ENCODE results near the gene BANK1. TPM values are rescaled to one million over a fixed set of nuclear protein-coding genes. Genes with fewer than 3 reads are reported as not detected.

The BANK1 gene
- total RNA-seq, 1 donor from 2014 or later: 1.7 TPM

- Mint-ChIP-seq H3K36me3 (no peaks in the 10 kb centered on the region), H3K27me3 (no peaks in the 10 kb centered on the region), H3K4me3 (no peak overlapping the region), H3K27ac (no peak overlapping the region), H3K9me3 (peaks cover 4% of the 10 kb centered on the region), H3K4me1 (ENCODE audit: unreplicated experiment) (no peaks in the 10 kb centered on the region)
- no peak for DNase-seq (ENCODE audit: extremely low spot score, unreplicated experiment)
- TF ChIP-seq, protein P1, sequence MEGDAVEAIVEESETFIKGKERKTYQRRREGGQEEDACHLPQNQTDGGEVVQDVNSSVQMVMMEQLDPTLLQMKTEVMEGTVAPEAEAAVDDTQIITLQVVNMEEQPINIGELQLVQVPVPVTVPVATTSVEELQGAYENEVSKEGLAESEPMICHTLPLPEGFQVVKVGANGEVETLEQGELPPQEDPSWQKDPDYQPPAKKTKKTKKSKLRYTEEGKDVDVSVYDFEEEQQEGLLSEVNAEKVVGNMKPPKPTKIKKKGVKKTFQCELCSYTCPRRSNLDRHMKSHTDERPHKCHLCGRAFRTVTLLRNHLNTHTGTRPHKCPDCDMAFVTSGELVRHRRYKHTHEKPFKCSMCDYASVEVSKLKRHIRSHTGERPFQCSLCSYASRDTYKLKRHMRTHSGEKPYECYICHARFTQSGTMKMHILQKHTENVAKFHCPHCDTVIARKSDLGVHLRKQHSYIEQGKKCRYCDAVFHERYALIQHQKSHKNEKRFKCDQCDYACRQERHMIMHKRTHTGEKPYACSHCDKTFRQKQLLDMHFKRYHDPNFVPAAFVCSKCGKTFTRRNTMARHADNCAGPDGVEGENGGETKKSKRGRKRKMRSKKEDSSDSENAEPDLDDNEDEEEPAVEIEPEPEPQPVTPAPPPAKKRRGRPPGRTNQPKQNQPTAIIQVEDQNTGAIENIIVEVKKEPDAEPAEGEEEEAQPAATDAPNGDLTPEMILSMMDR (conservative IDR thresholded peaks at IDR 0.05): no peak
Observed at GRCh38 chr4:101938836-101939235, 148.3 kb downstream of the BANK1 start.

DNA sequence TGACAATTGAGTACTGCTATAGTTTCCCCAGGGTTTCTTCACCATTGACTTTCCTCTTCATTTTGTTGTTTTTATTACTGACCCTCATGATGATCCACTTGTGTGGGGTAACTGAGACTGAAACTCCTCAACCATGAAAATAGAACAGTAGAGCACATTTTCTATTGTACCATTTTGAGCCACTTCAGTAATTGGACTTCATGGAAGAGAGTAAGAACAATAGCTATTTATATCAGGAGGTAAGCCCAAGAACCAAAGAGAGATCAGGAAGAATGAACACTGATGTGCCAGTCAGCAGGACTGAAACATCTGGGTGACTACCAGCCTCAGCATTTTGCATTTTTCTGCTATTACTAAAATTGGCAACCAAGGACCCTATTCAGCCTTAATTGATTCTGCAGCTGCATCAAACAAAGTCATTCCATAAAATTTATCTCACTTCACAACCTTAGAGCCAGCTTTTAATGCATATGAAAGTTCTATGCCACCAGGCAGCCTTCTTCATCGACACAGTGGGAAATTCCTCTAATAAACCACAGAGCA is 151.4 kb downstream of the BANK1 start:
- Mint-ChIP-seq H3K4me1 (ENCODE audit: unreplicated experiment) (peaks cover 5% of the 10 kb centered on the region), H3K4me3 (no peak overlapping the region), H3K27me3 (no peaks in the 10 kb centered on the region), H3K9me3 (no peaks in the 10 kb centered on the region), H3K36me3 (no peaks in the 10 kb centered on the region), H3K27ac (no peak overlapping the region)
- no peak for DNase-seq (ENCODE audit: extremely low spot score, unreplicated experiment)
- TF ChIP-seq, protein P1 (conservative IDR thresholded peaks at IDR 0.05): no peak

- no peaks in the 10 kb centered on the region for H3K36me3 Mint-ChIP-seq
- H3K4me1 Mint-ChIP-seq (ENCODE audit: unreplicated experiment): peaks cover 5% of the 10 kb centered on the region
- no peaks in the 10 kb centered on the region for H3K9me3 Mint-ChIP-seq
- DNase-seq (ENCODE audit: extremely low spot score, unreplicated experiment): no peak
- TF ChIP-seq, protein P1 (conservative IDR thresholded peaks at IDR 0.05): no peak
- no peaks in the 10 kb centered on the region for H3K27me3 Mint-ChIP-seq
- no peak overlapping the region for H3K4me3 Mint-ChIP-seq
- no peak overlapping the region for H3K27ac Mint-ChIP-seq
Observed at GRCh38 chr4:101942891-101943290, 152.4 kb downstream of the BANK1 start.

GRCh38 chr4:101944649-101945048 is 154.1 kb downstream of the BANK1 start:
- Mint-ChIP-seq H3K9me3 (no peaks in the 10 kb centered on the region), H3K27ac (no peak overlapping the region), H3K36me3 (no peaks in the 10 kb centered on the region), H3K4me3 (no peak overlapping the region), H3K27me3 (no peaks in the 10 kb centered on the region), H3K4me1 (ENCODE audit: unreplicated experiment) (peaks cover 5% of the 10 kb centered on the region)
- TF ChIP-seq, protein P1 (conservative IDR thresholded peaks at IDR 0.05): no peak
- no peak for DNase-seq (ENCODE audit: extremely low spot score, unreplicated experiment)

DNA sequence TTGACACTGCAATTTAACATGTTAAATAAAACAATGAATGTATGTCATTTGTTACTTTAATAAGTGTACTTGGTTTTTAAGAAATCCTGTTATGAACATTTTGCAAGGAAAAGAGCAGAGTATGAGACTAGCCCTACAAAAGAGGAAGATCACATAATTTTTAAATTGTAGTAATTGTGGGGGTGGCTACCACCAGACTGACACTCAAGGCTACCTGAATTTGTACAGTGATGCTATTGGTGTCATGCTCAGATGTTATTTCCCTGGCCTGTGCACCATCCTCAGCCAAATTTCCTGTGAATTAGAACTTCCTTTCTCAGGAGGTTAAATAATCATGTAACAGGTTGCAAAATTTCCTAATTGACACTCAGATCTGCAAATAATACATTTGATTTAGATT is 157.5 kb downstream of the BANK1 start:
- no peaks in the 10 kb centered on the region for H3K9me3 Mint-ChIP-seq
- no peaks in the 10 kb centered on the region for H3K27me3 Mint-ChIP-seq
- no peak for DNase-seq (ENCODE audit: extremely low spot score, unreplicated experiment)
- no peak overlapping the region for H3K4me3 Mint-ChIP-seq
- peaks cover 5% of the 10 kb centered on the region for H3K4me1 Mint-ChIP-seq (ENCODE audit: unreplicated experiment)
- H3K27ac Mint-ChIP-seq: no peak overlapping the region
- TF ChIP-seq, protein P1 (conservative IDR thresholded peaks at IDR 0.05): no peak
- H3K36me3 Mint-ChIP-seq: no peaks in the 10 kb centered on the region

GRCh38 chr4:101948951-101949350 is 158.4 kb downstream of the BANK1 start:
- no peaks in the 10 kb centered on the region for H3K9me3 Mint-ChIP-seq
- H3K27ac Mint-ChIP-seq: no peak overlapping the region
- no peak for DNase-seq (ENCODE audit: extremely low spot score, unreplicated experiment)
- no peaks in the 10 kb centered on the region for H3K27me3 Mint-ChIP-seq
- H3K36me3 Mint-ChIP-seq: no peaks in the 10 kb centered on the region
- H3K4me1 Mint-ChIP-seq (ENCODE audit: unreplicated experiment): peaks cover 10% of the 10 kb centered on the region
- TF ChIP-seq, protein P1 (conservative IDR thresholded peaks at IDR 0.05): no peak
- H3K4me3 Mint-ChIP-seq: no peak overlapping the region

All from type B pancreatic cell (in vitro differentiated cells).